Measurements from ENCODE around the gene GRIK4. TPM values are rescaled to one million over a fixed set of nuclear protein-coding genes. Genes with fewer than 3 reads are reported as not detected.
"Not testable (repeated sequence)": the region's sequence is repeated elsewhere in the genome, so short reads cannot be mapped to it uniquely, and the experiment has no call there.

The GRIK4 gene
- total RNA-seq, 3 donors from 2014 or later: 0.05 to 0.30 (median 0.11) TPM

GRCh38 chr11:120756931-120757330 lies 245.4 kb downstream of the GRIK4 start:
- H3K4me3 Mint-ChIP-seq: no peak overlapping the region
- DNase-seq (no peak), ATAC-seq (no peak)
- peaks cover 1% of the 10 kb centered on the region for H3K27me3 Mint-ChIP-seq (ENCODE audit: low read depth)
- no peaks in the 10 kb centered on the region for H3K36me3 Mint-ChIP-seq (ENCODE audit: insufficient read depth)
- H3K9me3 Mint-ChIP-seq: no peaks in the 10 kb centered on the region
- H3K4me1 Mint-ChIP-seq (ENCODE audit: low read depth): no peaks in the 10 kb centered on the region

GRCh38 chr11:120759046-120759445 lies 247.5 kb downstream of the GRIK4 start:
- DNase-seq: no peak
- Mint-ChIP-seq H3K36me3 (ENCODE audit: insufficient read depth) (no peaks in the 10 kb centered on the region), H3K27me3 (ENCODE audit: low read depth) (peaks cover 14% of the 10 kb centered on the region), H3K9me3 (no peaks in the 10 kb centered on the region), H3K4me3 (no peak overlapping the region), H3K4me1 (ENCODE audit: low read depth) (no peaks in the 10 kb centered on the region)
- no peak for ATAC-seq

- not testable (repeated sequence) for H3K4me3 Mint-ChIP-seq; ATAC-seq; H3K9me3 Mint-ChIP-seq; DNase-seq; H3K36me3 Mint-ChIP-seq (ENCODE audit: insufficient read depth); H3K4me1 Mint-ChIP-seq (ENCODE audit: low read depth)
- H3K27me3 Mint-ChIP-seq (ENCODE audit: low read depth): peaks cover 35% of the 10 kb centered on the region
Observed at GRCh38 chr11:120765710-120766109, 254.2 kb downstream of the GRIK4 start.

GRCh38 chr11:120766318-120766717 lies 254.8 kb downstream of the GRIK4 start:
- Mint-ChIP-seq H3K27me3 (ENCODE audit: low read depth) (peaks cover 35% of the 10 kb centered on the region), H3K9me3 (peaks cover 8% of the 10 kb centered on the region), H3K4me1 (ENCODE audit: low read depth) (no peaks in the 10 kb centered on the region), H3K36me3 (ENCODE audit: insufficient read depth) (no peaks in the 10 kb centered on the region), H3K4me3 (no peak overlapping the region)
- ATAC-seq (no peak), DNase-seq (no peak)

- peaks cover 8% of the 10 kb centered on the region for H3K9me3 Mint-ChIP-seq
- no peak overlapping the region for H3K4me3 Mint-ChIP-seq
- peaks cover 27% of the 10 kb centered on the region for H3K27me3 Mint-ChIP-seq (ENCODE audit: low read depth)
- DNase-seq: no peak
- no peaks in the 10 kb centered on the region for H3K36me3 Mint-ChIP-seq (ENCODE audit: insufficient read depth)
- H3K4me1 Mint-ChIP-seq (ENCODE audit: low read depth): no peaks in the 10 kb centered on the region
- ATAC-seq: no peak
Observed at GRCh38 chr11:120768949-120769348, 257.4 kb downstream of the GRIK4 start.

- Mint-ChIP-seq H3K9me3 (peaks cover 8% of the 10 kb centered on the region), H3K27me3 (ENCODE audit: low read depth) (peaks cover 21% of the 10 kb centered on the region), H3K36me3 (ENCODE audit: insufficient read depth) (no peaks in the 10 kb centered on the region), H3K4me3 (no peak overlapping the region), H3K4me1 (ENCODE audit: low read depth) (no peaks in the 10 kb centered on the region)
- DNase-seq (no peak), ATAC-seq (no peak)
Observed at GRCh38 chr11:120769906-120770305, 258.4 kb downstream of the GRIK4 start.

GRCh38 chr11:120771551-120772060 lies 260.1 kb downstream of the GRIK4 start:
- peaks cover 14% of the 10 kb centered on the region for H3K27me3 Mint-ChIP-seq (ENCODE audit: low read depth)
- H3K4me1 Mint-ChIP-seq (ENCODE audit: low read depth): no peaks in the 10 kb centered on the region
- no peak overlapping the region for H3K4me3 Mint-ChIP-seq
- peaks cover 8% of the 10 kb centered on the region for H3K9me3 Mint-ChIP-seq
- ATAC-seq (no peak), DNase-seq (no peak)
- H3K36me3 Mint-ChIP-seq (ENCODE audit: insufficient read depth): no peaks in the 10 kb centered on the region

GRCh38 chr11:120773501-120774031 lies 262.0 kb downstream of the GRIK4 start:
- H3K4me3 Mint-ChIP-seq: no peak overlapping the region
- no peaks in the 10 kb centered on the region for H3K4me1 Mint-ChIP-seq (ENCODE audit: low read depth)
- H3K9me3 Mint-ChIP-seq: no peaks in the 10 kb centered on the region
- H3K36me3 Mint-ChIP-seq (ENCODE audit: insufficient read depth): no peaks in the 10 kb centered on the region
- no peak for ATAC-seq
- DNase-seq: no peak
- peaks cover 13% of the 10 kb centered on the region for H3K27me3 Mint-ChIP-seq (ENCODE audit: low read depth)

- H3K4me1 Mint-ChIP-seq (ENCODE audit: low read depth): no peaks in the 10 kb centered on the region
Observed at GRCh38 chr11:120774591-120775386, 263.2 kb downstream of the GRIK4 start.

GRCh38 chr11:120775986-120776951 lies 264.7 kb downstream of the GRIK4 start:
- no peaks in the 10 kb centered on the region for H3K36me3 Mint-ChIP-seq (ENCODE audit: insufficient read depth)
- no peaks in the 10 kb centered on the region for H3K9me3 Mint-ChIP-seq
- no peak overlapping the region for H3K4me3 Mint-ChIP-seq
- DNase-seq: no peak
- no peak for ATAC-seq
- H3K4me1 Mint-ChIP-seq (ENCODE audit: low read depth): no peaks in the 10 kb centered on the region
- peaks cover 10% of the 10 kb centered on the region for H3K27me3 Mint-ChIP-seq (ENCODE audit: low read depth)

More at GRCh38 chr11:120774591-120775386, 263.2 kb downstream of the GRIK4 start:
- ATAC-seq (no peak), DNase-seq (no peak)
- H3K36me3 Mint-ChIP-seq (ENCODE audit: insufficient read depth): no peaks in the 10 kb centered on the region
- peaks cover 10% of the 10 kb centered on the region for H3K27me3 Mint-ChIP-seq (ENCODE audit: low read depth)
- no peaks in the 10 kb centered on the region for H3K9me3 Mint-ChIP-seq
- no peak overlapping the region for H3K4me3 Mint-ChIP-seq

- H3K9me3 Mint-ChIP-seq: no peaks in the 10 kb centered on the region
- peaks cover 12% of the 10 kb centered on the region for H3K27me3 Mint-ChIP-seq (ENCODE audit: low read depth)
- no peaks in the 10 kb centered on the region for H3K36me3 Mint-ChIP-seq (ENCODE audit: insufficient read depth)
- no peaks in the 10 kb centered on the region for H3K4me1 Mint-ChIP-seq (ENCODE audit: low read depth)
- ATAC-seq (no peak), DNase-seq (no peak)
- no peak overlapping the region for H3K4me3 Mint-ChIP-seq
Observed at GRCh38 chr11:120778685-120779490, 267.3 kb downstream of the GRIK4 start.

- H3K9me3 Mint-ChIP-seq: no peaks in the 10 kb centered on the region
- no peak for DNase-seq
- no peaks in the 10 kb centered on the region for H3K36me3 Mint-ChIP-seq (ENCODE audit: insufficient read depth)
- ATAC-seq: no peak
- no peaks in the 10 kb centered on the region for H3K4me1 Mint-ChIP-seq (ENCODE audit: low read depth)
- no peak overlapping the region for H3K4me3 Mint-ChIP-seq
- H3K27me3 Mint-ChIP-seq (ENCODE audit: low read depth): peaks cover 11% of the 10 kb centered on the region
Observed at GRCh38 chr11:120780239-120780638, 268.7 kb downstream of the GRIK4 start.

- peaks cover 17% of the 10 kb centered on the region for H3K27me3 Mint-ChIP-seq (ENCODE audit: low read depth)
- no peaks in the 10 kb centered on the region for H3K4me1 Mint-ChIP-seq (ENCODE audit: low read depth)
- no peak for DNase-seq
- H3K4me3 Mint-ChIP-seq: no peak overlapping the region
- no peaks in the 10 kb centered on the region for H3K9me3 Mint-ChIP-seq
- no peak for ATAC-seq
- H3K36me3 Mint-ChIP-seq (ENCODE audit: insufficient read depth): no peaks in the 10 kb centered on the region
Observed at GRCh38 chr11:120781486-120782120, 270.1 kb downstream of the GRIK4 start.
